T-helper 1 cell treated with Interleukin-12 subunit alpha and Interleukin-12 subunit beta and Interleukin-4 antibody, amounts not matched to agents 30 ng/mL and 1 ng/mL, for 36 hours (primary cell): ENCODE measurements around the gene LOXHD1. TPM values are rescaled to one million over a fixed set of nuclear protein-coding genes. Genes with fewer than 3 reads are reported as not detected.

Experiments
- intact Hi-C: fragments of 100-400 bp; cut with micrococcal nuclease; formaldehyde crosslinking; loops from one replicate; pipeline ENCODE4 v1.15.1; 2024
- total RNA-seq: library from RNA; stranded (reverse); gene quantifications from 2 replicates; pipeline ENCODE4 v1.2.3, GENCODE V29; 2022

Gene LOXHD1
- total RNA-seq, 1 donor from 2014 or later, result not detected

DNA sequence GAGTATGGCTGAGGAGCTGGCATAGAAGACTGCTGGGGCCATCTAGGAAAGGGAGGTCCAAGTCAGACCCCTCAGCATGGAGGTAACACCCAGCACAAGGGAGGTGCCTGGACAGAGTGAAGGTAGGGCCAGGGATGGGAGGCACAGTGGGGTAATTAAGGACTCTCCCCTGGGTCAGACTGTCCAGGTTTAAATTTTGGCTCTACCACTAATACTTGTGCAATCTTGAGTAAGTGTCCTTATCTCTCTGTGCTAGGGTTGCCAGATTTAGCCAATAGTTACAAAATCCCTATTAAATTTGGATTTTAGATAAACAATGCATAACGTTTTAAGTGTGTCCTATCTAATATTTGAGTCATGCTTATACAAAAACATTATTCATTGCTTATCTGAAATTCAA, 109.5 kb downstream of the LOXHD1 start:
- intact Hi-C loops, result no loop called here

DNA sequence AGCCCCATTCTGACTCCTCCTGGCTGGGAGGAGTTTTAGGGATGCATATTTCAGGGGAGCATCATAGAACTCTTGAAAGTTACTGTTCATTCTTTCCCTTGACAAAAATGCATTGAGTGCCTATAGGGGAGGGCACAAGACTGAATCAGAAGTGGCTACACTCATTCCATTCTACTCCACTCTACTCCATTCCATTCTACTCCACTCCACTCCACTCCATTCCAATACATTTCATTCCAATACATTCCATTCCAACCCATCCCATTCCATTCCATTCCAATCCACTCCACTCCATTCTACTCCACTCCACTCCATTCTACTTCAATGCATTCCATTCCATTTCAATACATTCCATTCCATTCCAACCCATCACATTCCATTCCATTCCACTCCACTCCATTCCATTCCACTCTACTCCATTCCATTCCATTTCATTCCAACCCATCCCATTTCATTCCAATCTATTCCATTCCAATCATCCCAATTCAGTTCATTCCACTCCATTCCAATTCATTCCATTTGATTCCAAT, 110.8 kb downstream of the LOXHD1 start:
- intact Hi-C loops, result no loop called here

DNA sequence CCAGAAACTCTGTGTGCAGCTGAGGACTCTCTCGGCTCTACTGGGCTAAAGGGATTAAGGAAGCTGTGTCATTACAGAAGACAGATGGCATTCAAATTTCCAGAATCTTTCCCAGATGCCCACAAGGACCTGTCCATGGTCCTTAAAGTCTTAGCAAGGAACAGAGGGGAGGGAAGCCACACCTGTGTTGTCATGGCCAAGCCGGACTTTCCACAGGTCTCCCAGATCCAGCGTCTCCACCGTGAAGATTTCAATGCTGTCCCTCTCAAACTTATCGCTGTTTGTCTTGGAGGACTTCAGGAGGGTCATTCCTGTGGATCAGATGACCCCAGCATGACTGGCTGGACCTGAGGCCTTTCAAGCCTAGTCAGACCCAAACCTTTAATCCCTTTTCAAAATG, 114.5 kb downstream of the LOXHD1 start:
- intact Hi-C loops, result no loop called here

DNA sequence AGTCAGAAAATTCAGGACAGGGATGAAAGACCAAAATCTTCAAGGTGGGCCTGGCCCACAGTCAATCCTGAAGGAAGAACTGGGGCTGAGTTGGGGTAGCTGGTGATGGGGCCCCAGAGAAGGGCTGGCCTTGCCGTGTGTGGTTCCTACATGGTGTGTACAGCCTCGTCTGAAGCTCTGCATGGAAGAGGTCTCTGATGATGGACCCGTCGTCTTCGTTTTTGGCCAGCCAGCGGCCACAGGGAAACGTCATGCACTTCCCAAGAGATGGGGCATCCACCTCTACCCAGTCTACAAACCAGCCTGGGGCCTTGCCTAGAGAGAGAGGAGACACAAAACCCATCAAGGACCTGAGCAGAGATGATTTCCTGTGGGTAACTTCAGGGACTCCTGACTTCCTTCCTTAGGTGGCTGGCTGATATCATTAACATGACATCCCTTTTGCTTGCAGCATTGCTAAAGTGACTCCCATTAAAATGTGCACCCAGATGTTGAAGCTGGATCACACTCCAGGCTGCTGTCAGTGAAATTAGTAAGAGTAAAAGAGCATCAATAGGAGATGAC, 115.3 kb downstream of the LOXHD1 start:
- intact Hi-C loops, result no loop called here

DNA sequence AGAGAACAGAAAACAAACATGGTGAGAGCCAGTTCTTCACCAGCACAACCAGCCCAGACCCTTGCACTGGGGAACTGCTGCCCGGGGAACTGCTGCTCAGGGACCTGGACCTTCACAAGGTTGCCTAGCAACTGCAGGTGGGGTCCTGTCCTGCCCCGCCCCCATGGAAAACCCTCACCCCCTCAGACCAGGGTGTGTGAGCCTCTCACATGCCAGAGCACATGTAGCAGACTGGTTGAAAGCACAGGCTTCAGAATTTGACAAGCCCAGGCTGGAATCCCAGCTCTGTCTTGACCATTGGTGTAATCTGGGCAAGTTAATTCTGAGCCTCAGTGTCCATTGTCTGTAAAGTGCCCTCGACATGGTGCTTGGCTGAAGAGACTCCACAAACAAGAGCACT, 118.6 kb downstream of the LOXHD1 start:
- intact Hi-C loops, result no loop called here

DNA sequence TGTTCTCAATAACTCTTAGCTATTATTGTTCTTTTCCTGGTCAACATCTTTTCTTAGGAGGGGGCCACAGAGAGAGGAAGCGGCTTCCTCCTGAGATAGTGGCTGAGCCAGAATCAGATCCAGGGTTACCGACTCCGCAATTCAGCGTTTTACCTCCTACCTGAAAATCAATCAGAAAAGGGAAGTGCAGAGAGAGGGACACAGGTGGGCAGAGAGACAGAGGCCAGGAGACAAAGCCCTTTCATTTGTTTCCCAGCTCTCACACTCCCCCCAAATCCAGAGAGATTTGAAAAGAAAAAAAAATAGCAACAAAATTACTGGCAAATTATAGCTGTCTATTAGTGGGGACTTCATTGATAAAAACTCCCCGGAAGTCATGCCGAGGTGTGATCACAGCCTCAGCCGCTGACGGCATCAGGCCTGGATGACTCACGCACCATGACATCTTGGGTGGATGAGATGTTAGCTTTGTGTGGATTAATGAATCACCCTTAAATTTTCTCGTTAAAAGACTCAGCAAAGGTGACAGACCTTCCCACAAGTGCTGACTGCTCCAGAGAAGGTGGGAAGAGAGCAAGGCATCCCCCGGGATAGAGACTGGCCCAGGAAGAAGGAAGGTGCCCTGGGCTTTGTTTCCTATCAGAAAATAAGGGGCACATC, 120.7 kb downstream of the LOXHD1 start:
- intact Hi-C loops, result no loop called here

DNA sequence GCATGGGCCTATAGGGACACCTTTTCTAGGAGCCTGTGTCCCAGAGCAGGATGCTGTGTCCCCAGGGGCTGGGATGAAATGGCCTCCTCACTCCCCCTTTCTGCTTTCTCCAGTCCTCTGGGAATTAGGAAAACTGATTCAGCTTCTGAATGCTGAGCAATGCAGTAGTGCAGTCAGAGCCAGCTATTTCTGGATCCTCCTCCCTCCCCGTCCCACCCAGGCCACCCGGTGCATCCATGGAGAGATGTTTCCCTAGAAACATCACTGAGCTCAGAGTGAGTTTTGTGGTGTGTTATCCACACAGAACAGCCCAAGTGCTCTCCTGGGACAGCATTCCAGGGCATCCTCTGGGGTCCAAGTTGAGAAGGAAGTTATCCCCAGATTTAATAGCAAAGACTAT, 125.5 kb downstream of the LOXHD1 start:
- intact Hi-C loops, result no loop called here

DNA sequence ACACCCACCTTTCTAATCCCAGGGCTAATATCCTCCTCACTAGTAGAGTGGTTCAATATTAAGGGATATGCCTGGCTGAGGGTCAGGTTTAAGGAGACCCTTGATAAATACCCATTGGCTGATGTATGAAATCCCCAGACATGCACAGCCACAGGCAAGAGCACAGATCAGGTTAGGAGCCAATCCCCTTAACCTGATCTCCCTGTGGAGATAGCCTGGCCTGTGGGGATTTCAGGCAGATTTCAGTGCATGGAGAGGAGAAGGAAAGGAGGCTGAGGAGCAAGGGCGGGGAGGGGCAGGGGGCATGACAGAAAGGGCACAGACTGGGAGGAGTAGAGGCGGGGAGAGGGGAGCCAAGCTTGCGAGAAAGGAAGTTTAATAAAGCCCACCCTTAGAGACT, 129.0 kb downstream of the LOXHD1 start:
- intact Hi-C loops, result no loop called here

DNA sequence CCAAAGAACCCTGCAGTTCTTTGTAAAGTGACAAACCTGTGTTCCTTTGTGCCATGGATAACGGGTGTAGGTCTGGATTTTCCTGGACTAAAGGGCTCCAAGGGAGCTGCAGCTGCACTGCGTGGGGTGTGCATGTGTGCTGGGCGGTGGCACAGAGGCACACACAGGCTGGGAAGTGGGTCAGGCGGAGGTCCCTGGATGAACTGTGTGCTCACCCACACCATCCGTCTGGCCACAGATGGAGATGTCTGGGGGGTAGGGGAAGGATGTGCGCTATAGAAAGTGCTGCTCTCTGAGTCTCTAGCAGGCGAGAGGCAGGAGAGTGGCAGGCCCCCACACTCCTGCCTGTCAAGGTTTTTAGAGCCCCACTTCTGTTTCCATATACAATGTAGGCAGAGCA, 137.2 kb downstream of the LOXHD1 start:
- intact Hi-C loops, result no loop called here

DNA sequence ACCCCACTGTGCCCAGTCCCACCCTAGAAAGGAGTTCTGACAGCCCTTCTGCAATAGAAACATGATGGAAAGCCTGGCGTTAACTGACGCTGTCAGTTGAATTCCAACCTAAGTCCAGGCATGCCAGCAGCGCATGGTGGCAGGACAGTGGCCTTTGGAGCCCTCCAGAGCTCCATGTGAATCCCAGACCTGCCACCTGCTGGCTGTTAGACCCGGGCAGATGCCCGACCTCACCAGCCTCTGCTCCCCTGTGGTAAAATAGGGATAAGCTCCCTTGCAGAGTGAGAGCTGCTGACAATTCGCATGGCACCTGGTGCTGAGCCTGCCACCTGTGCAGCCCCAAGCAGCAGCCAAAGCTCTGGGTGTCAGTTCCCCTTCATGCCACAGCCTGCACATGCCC, 138.6 kb downstream of the LOXHD1 start:
- intact Hi-C loops, result no loop called here

DNA sequence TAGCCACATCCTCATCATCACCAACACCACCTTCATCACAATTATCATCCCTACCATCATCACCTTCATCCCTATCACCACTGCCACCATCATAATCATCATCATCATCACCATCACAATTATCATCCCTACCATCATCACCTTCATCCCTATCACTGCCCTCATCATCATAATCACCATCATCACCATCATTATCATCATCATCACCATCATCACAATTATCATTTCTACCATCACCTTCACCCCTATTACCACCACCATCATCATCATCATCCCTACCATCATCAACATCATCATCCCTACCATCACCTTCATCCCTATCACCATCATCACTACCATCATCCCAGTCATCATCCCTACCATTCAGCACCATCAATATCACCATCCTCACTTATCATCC, 140.5 kb downstream of the LOXHD1 start:
- intact Hi-C loops, result no loop called here

DNA sequence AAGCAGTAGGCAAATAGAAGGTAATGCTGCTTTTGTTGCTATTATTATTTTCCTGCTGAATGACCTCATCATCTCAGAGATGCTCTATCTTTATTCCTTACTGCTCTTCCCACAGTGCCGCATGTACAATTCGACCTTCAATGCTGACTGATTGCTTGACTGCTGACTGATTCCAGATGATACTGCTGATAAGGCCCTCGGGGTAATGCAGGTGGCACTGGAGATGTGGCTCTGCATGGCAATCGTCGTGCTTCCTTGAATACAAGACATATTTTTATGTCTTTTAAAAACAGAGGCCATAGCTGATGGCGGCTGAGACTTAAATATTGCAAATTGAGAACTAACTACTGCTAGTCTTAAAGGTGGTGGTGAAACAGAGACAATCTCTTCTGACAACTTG, 146.6 kb downstream of the LOXHD1 start:
- intact Hi-C loops, result no loop called here

DNA sequence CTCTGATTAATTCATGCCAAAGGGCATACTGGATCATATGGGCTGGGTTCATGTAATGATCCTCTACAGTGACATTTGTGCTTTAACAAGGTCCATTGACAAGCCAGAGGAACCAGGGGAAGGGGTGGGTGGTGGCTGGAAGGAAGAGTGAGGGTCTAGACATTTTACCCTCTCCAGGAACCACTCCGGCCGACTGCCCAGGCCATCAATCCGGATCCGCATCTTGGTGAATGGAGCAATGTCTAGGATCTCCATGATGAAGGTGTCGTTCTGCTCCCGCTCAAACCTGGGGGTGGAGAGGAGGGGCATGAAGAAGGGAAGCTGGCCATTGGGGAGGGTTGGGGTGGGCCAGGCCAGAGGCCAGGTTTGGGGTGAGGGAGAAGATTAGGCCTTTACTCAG, 147.5 kb downstream of the LOXHD1 start:
- intact Hi-C loops, result no loop called here

DNA sequence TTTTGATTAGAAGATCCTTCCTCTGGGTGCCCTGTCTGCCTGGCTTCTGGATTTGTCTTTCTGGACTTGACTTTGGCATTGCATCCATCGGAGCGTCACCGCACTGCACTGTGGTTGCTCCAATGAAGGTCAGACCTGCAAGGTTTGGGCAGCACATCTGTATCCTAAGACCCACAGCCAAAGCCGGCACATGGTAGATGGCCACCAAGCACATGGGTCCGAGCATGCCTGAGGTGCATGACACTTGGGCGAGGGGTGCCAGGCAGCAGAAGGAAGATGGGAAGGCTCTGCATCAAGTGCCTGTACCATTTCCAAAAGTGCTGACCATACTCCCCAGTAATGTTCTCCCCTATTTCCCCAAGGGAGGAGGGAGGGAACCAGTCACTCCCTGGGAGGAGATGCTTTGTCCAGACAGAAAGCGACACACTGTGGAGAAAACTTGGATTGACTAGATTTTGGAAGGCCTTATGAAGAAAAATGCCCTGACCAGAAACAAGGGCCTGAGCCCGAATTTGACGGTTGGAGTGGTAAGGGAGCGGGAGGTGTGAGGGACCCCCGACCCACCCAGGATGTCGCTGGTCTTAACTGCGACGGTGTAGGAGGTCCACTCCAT, 149.9 kb downstream of the LOXHD1 start:
- intact Hi-C loops, result no loop called here

DNA sequence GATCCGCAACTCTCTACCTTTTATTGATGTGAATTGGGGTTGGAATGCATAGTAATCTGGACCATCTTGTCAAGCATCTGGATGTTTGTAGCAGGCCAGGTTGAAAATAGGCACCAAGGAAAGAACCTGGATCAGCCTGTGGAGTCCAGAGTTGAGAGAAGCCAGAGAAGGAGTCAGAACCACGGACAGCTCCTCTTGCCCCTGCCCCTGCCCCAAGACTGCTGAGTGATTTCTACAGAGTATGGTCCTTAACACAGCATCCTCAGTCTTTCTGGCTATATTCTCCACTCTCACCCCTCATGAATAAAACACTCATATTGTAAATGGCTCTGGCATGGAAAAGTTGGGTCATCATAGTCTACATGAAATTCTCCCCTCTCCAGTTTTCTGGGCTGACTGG, 154.6 kb downstream of the LOXHD1 start:
- intact Hi-C loops, result no loop called here

DNA sequence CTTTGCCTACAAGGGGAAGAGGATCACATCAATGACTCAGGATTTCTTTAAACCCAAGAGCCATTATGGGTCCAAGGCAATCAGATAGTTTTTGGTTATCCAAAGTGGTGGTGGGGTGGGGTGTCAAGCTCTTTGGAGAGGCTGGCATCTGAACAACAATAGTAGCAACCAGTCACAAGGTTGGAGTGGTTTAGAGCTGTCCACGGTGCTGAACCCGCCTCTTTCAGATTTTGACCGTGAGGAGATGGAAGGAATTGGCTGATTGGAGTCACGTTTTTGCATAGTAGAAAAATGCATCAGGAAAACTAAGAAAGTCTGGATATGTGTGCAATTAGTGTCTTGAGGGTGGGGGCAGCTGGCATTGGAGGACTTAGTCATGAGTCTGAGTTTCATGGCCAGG, 159.9 kb downstream of the LOXHD1 start:
- intact Hi-C loops, result loop anchor here (5.0 kb wide), 1 partner anchor 165 kb away; a partner anchor contains a TSS

DNA sequence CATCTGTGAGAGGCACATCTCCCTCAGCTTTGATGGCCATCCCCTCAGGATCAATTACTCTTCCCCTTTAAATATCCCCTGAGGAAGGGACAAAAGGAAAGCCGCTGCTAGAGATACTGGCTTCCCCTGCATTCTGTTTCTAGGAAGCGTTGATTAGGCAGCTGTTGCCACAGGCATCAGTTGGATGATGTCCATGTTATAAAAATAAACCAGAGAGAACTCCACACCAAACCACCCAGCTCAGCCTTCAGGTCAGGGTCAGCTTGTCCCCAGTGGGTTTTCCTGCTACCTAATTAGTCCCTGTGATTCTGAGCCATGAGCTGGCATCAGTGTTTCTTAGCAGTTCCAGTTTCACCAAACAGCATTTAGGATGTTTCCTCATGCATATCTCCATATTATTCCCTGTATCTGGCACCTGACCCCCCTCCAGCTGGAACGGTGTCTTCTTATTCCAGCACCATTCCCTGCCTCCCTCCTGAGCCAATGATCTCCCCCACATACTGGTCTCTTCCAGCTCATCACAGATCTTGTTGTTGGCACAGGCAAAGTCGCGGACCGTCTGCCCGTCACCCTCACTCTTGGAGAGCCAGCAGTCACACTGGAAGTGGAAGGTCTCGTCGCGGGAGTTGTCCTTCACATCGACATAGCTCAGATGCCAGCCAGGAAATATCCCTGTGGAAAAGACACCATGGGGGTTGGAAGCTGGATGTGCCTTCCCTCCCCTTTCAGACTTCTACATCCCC, 168.4 kb downstream of the LOXHD1 start:
- intact Hi-C loops, result no loop called here

DNA sequence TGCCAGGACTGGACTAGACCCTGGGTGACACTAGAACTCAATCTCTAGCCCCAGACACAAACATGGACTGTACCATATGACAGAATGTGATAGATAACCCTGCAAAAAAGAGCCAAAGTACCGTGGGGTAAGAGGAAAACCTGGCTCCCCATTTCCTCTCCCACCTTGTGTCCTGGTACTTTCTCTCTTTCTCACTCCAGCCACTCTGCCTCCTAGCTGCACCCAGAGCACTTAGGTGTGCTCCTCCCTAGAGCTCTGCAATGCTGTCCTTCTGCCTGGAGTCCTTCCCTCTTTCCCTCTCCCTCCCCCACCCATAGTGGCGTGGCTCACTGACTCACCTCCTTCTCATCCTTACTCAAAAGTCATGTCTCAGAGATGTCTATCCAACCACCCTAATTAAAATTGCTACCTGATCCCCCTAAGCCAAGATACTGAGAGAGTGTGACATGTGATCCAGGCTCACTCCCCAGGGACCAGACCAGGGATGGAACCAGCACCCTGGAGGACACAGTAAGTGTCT, 171.3 kb downstream of the LOXHD1 start:
- intact Hi-C loops, result no loop called here

DNA sequence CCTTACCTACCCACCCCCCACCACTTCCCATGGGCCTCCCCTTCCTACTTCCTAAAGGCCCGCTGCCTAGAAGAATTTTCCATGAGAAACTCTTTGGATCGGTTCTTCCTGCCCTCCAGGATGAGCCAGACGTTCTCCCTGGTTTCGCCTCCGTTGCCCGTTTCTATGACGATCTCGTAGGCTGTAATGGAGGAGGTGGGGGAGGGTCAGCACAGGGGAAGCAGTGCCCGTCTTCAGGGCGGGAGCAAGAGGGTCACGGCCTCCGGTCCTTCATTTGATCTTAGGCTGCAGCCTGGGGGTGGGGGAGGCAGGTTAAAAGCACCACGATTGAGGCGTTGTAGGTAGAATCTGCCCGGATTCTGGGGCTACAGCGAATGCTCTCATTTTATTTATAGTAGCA, 172.0 kb downstream of the LOXHD1 start:
- intact Hi-C loops, result no loop called here

DNA sequence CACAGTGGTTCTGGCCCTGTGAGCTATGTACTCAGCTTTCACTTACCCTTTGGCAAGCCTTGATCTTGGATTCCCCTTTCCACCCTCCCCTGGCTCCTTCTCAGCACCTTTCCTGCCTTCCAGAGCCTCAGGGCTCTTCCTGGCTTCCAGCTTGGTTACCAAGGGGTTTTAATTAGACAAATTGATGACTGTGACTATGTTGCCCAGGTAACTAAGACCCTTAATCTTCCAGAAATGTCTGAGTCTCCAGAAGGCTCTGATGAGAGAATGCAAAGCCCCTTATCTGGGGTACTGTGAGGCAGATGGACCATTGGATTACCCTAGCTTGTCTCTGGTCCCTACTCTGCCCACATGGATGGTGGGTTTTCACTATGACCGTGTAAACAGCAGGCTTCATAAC, 174.2 kb downstream of the LOXHD1 start:
- intact Hi-C loops, result no loop called here

DNA sequence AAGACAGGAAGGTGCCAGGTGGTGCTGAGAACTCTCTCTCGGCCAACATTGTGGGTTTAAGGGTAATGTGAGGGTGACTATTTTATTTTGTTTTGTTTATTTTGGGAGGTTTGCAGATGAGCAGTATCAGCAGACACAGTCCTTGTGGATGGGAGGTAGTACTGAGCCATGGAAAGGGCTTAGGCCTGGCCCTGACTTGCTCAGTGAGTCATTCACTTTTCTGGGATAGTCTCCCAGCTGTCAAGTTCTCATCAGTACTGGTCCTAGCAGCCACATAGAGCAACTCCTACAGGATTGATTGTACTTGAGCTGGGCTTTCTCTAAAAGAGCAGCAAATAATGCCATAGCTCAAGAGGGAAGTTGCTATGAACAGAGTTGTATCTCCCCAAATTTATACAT, 175.2 kb downstream of the LOXHD1 start:
- intact Hi-C loops, result loop anchor here (1.0 to 2.0 kb wide), 4 partner anchors 177 to 334 kb away; no protein-coding TSS in a partner anchor
